ENCODE results near the gene ANTXR1.

ANTXR1 gene

DNA sequence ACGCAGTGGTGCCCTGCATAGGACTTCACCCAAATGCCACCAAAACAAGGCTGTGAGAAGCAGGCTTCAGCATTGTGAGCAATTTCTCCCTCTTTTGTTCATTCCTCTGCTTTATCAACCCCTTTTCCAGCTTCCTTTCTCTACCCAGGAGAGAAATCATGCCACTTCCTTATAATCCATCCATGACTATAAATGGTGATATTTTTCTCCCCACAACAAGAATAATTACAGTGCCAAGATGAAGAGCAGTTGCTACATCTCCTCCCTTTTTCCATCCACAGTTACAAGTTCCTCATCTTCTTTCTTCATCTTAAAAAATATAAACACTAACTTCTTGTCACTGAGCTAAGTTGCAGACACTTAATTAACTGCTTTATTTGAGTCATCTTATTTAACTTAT lies 167.2 kb downstream of the ANTXR1 start:
- DNase-seq (ENCODE audit: low read depth in 3 of 3), result no peak

DNA sequence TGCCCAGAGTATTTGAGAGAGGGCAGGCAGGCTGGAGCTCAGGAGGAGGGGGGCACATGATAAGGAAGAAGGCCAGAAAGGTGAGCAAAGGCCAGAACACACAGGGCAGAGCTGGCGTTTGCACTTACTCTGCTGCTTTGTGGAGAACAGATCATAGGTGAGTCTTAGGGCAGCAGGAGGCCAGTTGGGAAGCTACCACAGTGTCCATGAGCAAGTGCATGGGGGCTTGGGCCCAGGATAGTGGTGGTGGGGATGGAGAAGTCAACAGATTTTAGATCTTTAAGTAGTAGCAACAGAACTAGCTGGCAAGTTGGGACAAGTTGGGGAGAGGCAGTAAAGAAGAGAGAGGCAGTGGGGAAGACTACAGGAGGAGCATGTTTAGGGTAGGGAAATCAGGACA lies 168.0 kb downstream of the ANTXR1 start:
- no peak for DNase-seq (ENCODE audit: low read depth in 3 of 3)

DNA sequence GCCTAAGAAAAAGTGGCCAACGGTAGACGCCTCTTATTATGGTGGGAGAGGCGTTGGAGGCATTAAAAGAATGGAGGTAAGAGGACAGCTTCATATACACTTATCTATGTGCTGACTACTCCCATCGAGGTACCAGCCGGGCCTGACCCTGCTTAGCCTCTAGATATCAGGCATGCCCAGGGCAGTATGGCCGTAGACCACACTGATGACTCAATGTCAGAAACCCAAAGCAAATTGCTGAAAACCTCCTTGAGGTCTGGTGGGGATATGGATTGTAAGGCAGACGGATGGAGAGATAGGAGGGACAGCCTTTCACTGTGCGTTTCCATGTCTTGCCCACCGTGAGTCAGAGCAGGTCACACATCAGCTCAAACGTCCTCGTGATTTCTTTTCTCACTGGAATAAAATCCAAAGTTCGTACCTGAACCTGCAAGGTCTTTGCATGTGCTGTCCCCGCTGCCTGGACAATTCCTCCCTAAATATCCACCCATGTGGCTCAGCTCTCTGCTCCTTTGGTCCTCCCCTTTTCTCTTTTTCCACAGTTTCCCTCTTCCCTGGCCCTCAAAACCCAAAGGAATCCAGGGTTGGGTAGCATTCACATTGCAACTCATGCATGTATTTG lies 168.9 kb downstream of the ANTXR1 start:
- no peak for DNase-seq (ENCODE audit: low read depth in 3 of 3)

DNA sequence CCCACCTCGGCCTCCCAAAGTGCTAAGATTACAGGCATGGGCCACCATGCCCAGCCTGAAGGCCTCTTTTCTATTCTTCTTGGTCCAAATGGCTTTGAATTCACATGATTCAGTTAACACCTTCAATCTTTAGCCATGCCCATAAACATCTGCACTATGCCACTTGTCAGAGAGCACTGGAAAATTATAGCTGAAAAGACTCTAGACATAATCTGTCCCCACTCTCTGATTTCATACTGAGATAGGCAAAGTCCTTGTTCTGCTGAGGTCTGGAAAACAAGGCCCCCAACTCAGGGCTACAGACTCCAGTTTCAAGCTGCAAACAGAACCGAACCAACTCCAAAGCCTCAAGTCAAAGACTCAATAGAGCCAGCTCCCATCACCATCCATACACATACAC lies 170.7 kb downstream of the ANTXR1 start:
- DNase-seq (ENCODE audit: low read depth in 3 of 3), result no peak

DNA sequence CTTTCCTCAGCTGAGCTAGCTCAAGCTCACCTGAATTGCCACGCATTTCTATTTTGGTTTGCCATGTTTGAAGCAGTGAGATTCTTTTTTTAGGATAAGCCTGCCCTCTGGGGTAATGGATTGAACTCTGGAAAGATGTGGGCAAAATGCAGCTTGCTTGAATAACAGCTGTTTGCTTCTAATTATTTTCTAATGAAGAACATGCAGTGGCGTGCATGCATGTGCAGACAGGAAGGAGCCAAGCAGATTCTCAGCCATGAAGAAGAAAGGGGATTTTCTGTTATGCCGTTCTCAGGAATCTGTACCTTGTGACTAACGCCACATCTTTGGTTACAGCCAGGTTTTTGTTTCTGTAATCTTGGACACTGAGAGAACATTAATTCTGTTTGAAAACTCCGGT lies 171.2 kb downstream of the ANTXR1 start:
- no peak for DNase-seq (ENCODE audit: low read depth in 3 of 3)

DNA sequence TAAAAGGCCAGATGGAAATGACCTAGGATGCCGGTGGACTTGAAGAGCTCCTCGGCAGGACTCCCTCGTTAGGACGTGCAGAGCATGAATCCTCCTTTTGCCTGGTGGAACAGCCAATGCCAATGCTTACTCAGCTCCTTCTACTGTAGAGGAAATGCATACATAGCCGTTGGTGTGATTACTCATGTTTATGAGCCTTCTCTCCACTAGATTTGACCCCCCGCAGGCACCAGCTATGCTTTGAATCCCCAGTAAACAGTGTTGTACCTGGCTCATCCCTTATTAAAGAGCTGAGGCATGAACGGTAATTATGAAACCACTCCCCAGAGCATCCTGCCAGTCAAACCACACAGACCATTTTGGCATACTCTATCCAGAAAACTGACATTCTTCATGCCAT lies 172.8 kb downstream of the ANTXR1 start:
- no peak for DNase-seq (ENCODE audit: low read depth in 3 of 3)

DNA sequence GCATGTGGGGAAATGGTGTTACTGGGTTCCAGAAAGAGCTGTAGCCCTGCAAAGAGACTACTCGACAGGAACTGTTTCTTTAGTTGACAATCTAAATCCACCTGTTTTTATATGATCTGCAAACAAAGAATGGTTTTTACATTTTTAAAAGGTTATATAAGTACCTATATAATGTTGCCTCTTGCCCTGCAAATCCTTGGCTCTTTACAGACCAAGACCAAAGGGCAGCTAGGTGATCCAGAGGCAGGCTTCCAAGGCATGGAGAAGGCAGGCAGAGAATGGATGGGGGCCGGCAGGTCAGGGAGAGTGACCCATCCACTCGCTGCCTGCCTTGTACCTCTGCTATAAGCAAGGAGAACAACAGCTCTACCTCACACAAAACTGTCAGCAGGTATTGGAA lies 173.6 kb downstream of the ANTXR1 start:
- no peak for DNase-seq (ENCODE audit: low read depth in 3 of 3)

DNA sequence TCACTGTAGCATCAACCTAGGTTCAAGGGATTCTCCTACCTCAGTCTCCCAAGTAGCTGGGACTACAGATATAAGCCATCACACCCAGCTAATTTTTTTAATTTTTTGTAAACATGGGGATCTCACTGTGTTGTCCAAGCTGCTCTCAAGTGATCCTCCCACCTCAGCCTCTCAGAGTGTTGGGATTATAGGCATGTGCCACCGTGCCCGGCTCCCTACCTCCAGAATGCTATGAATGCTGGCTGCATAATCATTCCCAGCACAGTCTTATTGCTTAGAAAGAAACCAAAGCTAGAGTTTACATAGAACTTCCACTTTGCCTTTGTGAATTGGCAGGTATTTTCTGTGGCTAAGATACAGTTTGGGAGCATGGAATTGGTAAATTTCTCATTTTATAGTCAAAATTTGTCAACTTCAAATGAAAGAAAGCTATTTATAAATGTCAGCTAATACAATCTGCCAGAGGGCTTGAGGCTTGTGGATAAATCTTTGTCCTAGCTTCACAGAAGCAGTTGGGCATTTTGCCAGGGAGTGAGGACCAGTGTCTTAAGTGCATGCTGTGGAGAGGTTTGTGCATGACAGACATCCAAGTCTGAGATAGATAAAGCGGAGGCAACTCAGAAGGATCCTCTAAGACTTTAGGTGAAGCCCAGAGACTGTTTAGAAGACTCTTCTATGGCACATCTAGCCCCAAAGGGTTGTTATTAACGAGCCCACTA lies 175.4 kb downstream of the ANTXR1 start:
- no peak for DNase-seq (ENCODE audit: low read depth in 3 of 3)

DNA sequence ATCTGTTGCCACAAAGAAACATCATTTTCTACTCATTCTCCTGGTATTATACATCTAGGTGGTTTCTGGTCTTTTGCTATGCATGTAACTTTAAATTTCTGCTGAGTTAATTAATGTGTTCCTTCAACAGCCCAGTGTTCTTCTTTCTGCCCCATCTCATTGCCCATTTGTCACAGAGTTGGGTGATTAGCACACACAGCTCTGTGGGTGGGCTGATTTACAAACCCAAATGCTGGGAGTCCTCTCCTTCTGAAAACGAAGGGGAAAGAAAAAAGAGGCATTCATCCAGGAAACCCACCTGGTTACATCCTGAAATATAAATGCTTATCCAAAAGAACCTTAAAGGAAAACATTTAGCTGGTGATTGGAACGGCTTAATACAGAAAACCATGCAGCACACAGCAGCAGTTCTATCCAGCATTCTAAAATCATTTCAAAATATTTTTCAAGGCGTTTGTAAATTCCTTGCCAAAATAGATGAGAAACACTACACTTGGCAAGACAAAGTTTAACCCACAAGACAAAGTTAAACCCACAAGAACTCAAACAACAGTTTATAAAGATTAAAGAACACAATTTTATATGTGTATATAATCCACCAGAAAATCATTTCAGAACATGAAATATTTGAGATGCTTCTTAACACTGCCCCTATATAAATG lies 177.9 kb downstream of the ANTXR1 start:
- DNase-seq (ENCODE audit: low read depth in 3 of 3), result no peak

DNA sequence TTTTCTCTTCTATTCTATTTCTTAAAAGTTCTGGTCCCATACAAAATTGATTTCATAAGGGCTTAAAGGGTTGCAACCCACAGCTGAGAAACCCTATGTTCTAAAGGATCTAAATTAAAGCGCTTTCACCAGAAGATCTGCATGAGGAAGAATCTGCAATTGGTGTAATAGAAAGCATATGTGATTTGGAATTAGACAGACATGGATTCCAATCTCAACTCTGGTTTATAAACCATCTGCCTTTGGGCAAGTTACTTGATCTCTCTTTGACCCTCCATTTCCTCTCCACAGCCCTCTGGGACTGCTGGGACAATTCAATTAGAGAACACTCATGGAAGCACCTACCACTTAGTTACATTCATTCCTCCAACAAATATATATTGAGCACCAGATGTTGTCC lies 178.7 kb downstream of the ANTXR1 start:
- DNase-seq (ENCODE audit: low read depth in 3 of 3), result no peak

DNA sequence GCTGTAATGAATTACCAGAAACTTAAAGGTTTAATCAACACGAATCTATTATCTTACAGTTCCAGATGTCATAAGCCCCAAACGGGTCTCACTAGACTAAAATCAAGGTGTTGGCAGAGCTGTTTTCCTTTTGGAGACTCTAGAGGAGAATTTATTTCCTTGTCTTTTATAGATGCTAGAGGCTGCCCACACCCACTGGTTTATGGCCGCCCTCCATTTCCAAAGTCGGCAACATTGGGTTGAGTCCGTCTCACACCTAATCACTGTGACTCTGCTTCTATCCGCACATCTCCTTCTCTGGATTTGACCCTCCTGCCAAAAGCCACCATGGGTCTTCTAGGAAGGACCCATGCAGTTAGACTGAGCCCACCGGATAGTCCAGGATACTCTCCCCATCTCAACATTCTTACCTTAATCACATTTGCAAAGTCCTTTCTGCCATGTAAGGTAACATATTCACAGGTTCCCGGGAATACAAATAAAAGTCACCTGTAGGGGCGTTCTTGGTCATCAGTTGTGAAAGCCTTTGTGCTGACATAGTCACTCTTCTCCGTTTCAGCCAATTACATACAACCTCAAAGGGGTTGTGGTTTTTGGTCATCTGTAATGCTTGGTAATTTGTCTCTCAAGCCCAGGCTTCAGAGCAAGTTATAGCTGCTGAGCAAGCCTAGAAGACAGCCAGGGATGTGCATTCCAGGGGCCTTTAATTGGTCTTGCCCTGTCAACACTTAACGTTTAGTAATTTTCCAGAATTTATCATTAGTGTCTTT lies 179.4 kb downstream of the ANTXR1 start:
- DNase-seq (ENCODE audit: low read depth in 3 of 3), result no peak

DNA sequence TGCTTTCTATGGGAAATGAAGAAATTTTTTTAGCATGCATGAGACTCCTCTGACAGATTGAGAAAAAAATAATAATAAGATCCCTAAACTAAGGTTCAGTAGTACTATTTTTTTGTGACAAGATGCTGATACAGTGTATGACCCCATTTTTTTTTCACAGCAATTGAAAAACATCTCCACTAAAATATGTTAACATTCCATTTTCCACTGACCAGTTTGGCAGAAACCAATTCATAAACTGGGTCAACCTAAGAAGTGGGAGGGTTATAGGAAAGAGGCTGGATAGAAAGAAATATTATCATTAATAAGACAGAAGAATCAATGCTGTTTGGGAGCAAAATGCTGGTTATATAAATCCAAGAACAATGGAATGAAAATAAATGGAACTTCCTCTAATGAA lies 182.7 kb downstream of the ANTXR1 start:
- no peak for DNase-seq (ENCODE audit: low read depth in 3 of 3)

DNA sequence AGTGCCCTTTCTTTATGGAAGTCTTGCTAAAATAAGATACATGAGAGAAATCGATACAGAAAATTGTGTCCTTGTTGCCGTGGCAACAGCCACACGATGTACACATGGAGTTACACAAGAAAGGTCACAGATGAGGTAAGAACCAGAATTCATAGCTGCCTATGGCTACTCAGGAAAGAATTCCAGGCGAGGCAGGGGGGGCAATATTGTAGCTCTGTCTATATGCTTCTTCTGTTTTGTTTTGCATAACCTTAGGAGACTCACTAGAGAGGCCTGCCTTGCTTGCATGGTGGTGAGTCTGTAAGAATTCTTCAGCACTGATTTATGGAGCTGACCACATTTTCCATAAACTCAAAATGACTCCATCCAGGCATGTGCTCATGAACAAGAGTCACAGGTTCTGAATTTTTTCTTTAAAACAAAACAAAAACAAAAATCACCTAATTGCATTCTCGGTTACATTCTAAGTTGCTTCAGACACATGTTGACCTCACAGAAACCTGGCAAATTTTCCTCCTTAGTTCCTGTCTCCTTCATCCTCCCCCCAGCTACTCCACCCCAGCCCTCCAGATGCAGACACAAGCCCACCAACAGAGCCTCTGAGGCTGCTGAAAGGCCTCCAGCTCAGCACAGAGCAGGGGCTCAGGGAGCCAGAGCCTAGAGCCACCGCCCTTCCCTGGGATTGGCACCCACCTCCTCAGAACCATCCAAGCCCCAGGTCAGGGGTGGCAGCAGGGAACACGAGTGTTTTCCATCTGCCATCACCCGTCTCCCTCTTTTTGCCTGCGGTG lies 183.5 kb downstream of the ANTXR1 start:
- no peak for DNase-seq (ENCODE audit: low read depth in 3 of 3)

DNA sequence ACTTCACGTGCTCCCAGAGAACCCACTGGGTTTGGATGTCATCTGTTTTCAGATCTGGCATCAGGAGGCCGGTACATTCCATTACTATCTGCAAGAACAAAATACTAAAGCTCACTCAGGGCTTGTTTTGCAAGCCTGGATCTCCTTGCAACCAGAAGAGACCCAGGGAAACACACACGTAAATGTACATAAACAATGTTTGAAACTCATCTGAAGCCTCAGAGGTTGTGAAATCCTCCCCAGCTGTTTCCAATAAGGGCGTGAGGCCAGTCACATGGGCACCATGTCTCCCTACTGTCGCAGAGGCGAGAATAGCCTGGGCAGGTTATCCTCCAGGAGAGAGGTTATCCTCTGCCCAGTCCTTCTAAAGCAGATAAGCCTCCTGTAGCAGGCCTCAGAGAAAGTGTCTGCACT lies 187.1 kb downstream of the ANTXR1 start:
- DNase-seq (ENCODE audit: low read depth in 3 of 3), result no peak

DNA sequence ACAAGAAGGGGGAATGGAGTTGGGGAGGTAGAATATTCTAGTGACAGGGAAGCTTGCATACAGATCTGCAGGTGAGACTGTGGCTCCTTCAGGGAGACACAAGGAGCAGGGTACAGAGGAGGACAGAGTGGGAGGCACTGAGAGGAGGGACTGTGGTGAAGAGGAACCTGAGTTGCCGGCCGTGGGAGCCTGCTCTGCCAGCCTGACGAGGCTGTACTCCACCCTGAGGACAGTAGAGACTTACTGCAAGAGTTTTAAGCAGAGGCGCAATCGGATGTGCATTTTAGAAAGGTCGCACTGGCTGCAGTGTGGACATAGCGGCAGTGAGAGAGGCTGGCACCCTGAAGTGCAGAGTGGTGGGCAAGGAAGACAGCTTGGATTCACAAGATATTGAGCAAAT lies 188.3 kb downstream of the ANTXR1 start:
- no peak for DNase-seq (ENCODE audit: low read depth in 3 of 3)

DNA sequence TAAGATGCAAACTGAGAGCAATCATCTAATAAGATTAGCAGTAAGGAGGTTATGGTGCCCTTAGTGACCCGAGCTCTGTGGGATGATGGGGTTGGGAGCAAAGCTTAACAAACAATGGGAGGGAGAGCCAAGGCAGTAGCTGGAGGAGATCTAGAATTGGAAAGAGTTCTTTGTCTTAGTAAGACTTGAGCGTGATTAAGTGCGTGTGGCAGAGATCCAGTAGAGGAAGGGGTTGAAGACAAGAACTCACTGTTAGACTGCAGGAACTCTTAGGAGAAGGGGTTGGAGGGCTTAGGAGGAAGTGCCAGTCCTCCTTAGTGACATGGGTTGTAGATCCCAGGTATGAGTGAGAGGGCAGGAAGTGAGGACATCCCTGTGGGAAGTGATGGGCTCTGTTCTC lies 189.3 kb downstream of the ANTXR1 start:
- DNase-seq (ENCODE audit: low read depth in 3 of 3), result no peak

DNA sequence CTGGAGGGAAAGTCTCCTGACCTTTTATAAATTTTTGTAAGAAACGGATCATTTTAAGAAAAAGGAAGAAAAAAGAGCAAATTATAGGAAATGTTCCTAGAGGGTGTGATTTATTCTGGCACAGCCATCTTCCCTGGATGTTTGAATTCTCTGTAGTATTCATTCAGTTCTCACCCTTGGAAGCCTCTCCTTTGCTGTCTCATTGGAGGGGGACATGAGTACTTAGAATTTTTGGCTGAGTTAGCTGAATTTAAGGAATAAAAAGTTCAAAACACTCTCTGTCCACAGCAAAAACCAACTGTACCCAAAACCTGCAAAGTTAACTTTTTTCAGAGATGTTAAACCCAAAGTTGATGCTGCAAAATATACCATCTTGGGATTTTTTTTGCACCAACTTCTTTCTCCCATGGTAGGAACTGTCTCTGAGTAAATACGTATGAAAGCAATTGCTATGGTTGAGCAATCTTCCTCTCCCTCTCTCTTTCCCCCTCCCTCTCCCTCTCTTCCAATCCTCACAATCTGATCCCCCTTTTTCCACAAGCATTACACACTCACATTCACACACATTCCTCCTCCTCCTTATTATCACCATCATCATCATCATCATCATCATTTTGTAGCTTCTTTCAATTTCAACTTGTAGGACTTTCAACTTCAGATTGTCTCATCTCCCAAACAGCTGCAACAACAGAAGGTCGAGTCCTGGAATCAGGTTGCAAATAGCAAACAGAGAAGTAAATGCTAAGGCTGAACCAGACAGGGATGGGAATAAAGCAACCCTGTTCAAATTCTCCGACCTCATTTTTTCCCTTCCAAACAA lies 190.4 kb downstream of the ANTXR1 start:
- no peak for DNase-seq (ENCODE audit: low read depth in 3 of 3)

DNA sequence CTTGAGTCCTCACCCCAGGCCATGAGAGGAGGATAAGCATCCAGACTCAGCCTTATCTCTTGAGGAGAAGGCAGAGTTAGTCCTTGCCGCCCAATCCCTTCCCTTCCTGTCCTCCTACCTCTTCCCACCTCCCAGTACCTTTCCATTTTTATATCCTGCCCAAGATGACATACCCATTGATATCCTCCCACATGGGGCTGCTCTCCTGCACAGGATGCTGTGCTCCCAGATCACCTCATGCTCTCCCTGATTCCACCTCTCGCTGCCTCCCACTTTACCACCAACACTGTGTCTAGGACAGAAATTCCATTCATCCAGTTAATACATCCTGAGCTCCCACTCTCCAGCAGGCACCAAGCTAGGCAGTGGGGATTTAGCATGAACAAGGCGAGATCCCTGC lies 191.7 kb downstream of the ANTXR1 start:
- no peak for DNase-seq (ENCODE audit: low read depth in 3 of 3)

DNA sequence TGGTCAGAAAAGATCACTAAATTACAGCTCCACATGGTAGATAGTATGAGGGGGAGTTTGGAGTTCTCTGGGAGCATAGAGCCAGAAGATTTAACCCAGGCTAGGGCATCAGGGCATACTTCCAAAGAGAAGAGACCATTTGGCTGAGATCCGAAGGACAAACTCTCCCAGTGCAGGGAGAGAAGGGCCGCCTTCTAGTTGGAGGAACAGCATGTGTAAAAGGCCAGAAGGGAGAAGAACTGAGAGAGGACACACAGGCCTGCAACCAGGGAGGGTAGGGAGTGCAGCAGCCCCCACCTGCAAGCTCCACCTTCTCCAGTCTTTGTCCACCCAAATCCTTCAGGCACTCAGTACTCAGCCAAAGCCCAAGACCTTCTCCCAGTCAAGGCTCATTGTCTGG lies 192.1 kb downstream of the ANTXR1 start:
- DNase-seq (ENCODE audit: low read depth in 3 of 3), result no peak

DNA sequence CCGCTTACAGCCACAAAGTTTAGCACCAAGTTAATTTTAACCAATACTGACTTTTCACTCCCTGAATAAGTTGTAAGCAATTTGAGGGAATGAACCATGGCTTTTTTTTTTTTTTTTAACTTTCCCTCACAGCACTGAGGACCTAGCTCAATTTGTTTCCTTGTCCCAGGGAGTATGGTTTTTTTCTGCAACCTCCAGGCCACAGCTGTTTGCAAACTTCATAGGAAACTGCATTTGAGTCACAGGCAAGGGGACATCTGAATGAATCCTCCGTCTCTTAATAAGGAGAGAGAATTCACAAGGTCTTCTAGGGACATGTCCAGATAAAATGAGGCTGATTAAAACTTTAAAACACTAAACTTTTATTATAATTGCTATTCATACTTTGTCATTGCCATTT lies 192.5 kb downstream of the ANTXR1 start:
- no peak for DNase-seq (ENCODE audit: low read depth in 3 of 3)

DNA sequence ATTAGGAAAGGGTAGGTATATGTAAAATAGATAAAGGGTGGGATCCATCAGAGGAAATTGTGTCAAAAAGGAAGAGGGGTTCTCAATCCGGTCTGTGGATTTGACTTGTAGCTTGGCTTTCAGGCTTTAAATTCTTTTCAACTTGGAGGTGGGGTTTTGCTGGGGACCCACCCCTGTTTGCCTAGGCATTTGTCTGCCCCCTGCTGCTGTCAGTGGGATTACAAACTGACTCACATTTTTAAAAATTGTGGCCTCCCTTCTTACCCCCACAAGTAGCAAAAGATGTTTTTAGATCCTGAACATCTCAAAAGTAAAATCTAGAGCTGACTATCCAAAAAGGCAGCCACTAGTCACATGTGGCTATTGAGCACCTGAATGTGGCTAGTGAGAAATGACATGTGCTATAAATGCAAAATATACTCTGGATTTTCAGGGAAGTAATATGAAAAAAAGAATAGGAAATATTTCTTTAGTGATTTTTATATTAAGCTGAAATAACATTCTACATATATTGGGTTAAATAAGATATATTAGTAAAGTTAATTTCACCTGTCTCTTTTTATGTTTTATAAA lies 195.1 kb downstream of the ANTXR1 start:
- DNase-seq (ENCODE audit: low read depth in 3 of 3), result no peak
